ENCODE data around the gene KIAA0408.
"Not testable (repeated sequence)": the region's sequence is repeated elsewhere in the genome, so short reads cannot be mapped to it uniquely, and the experiment has no call there.

- TF ChIP-seq EZH2 (IDR thresholded peaks at IDR 0.05; ENCODE audit: low read length, missing control alignments), result not testable (repeated sequence)
- TF ChIP-seq, protein P1, sequence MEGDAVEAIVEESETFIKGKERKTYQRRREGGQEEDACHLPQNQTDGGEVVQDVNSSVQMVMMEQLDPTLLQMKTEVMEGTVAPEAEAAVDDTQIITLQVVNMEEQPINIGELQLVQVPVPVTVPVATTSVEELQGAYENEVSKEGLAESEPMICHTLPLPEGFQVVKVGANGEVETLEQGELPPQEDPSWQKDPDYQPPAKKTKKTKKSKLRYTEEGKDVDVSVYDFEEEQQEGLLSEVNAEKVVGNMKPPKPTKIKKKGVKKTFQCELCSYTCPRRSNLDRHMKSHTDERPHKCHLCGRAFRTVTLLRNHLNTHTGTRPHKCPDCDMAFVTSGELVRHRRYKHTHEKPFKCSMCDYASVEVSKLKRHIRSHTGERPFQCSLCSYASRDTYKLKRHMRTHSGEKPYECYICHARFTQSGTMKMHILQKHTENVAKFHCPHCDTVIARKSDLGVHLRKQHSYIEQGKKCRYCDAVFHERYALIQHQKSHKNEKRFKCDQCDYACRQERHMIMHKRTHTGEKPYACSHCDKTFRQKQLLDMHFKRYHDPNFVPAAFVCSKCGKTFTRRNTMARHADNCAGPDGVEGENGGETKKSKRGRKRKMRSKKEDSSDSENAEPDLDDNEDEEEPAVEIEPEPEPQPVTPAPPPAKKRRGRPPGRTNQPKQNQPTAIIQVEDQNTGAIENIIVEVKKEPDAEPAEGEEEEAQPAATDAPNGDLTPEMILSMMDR (conservative IDR thresholded peaks at IDR 0.05 in 1 of 2, IDR thresholded peaks at IDR 0.05 in 1 of 2; ENCODE audit: low read depth in 1 of 2, low read length in 2 of 2), result not testable (repeated sequence)
Observed at GRCh38 chr6:127413123-127413522, 46.1 kb downstream of the KIAA0408 start.

Measured in fibroblast of lung (primary cell).